ENCODE measurements around the gene MATN1. TPM values are rescaled to one million over a fixed set of nuclear protein-coding genes. Genes with fewer than 3 reads are reported as not detected.

The MATN1 gene
- total RNA-seq, 1 donor from 2014 or later = 1.7 TPM

GRCh38 chr1:30726236-30726635 is 2.9 kb upstream of the MATN1 start:
- Mint-ChIP-seq H3K4me3 (ENCODE audit: unreplicated experiment) (no peak overlapping the region), H3K4me1 (ENCODE audit: unreplicated experiment) (peaks cover 17% of the 10 kb centered on the region), H3K27me3 (ENCODE audit: unreplicated experiment) (peaks cover 5% of the 10 kb centered on the region), H3K9me3 (ENCODE audit: unreplicated experiment) (no peaks in the 10 kb centered on the region), H3K27ac (ENCODE audit: unreplicated experiment) (no peak overlapping the region), H3K36me3 (ENCODE audit: low read depth, unreplicated experiment) (no peaks in the 10 kb centered on the region)
- no peak for DNase-seq (ENCODE audit: low spot score)
- no peak for TF ChIP-seq CTCF (IDR thresholded peaks at IDR 0.05; ENCODE audit: unreplicated experiment)

GRCh38 chr1:30725450-30726095 is 2.2 kb upstream of the MATN1 start:
- no peaks in the 10 kb centered on the region for H3K36me3 Mint-ChIP-seq (ENCODE audit: low read depth, unreplicated experiment)
- no peak overlapping the region for H3K4me3 Mint-ChIP-seq (ENCODE audit: unreplicated experiment)
- DNase-seq (ENCODE audit: low spot score) = no peak
- no peak for TF ChIP-seq CTCF (IDR thresholded peaks at IDR 0.05; ENCODE audit: unreplicated experiment)
- H3K4me1 Mint-ChIP-seq (ENCODE audit: unreplicated experiment) = peaks cover 15% of the 10 kb centered on the region
- H3K27me3 Mint-ChIP-seq (ENCODE audit: unreplicated experiment) = peaks cover 5% of the 10 kb centered on the region
- H3K27ac Mint-ChIP-seq (ENCODE audit: unreplicated experiment) = no peak overlapping the region
- H3K9me3 Mint-ChIP-seq (ENCODE audit: unreplicated experiment) = no peaks in the 10 kb centered on the region

GRCh38 chr1:30724655-30725421 is 1.5 kb upstream of the MATN1 start:
- no peaks in the 10 kb centered on the region for H3K36me3 Mint-ChIP-seq (ENCODE audit: low read depth, unreplicated experiment)
- H3K27ac Mint-ChIP-seq (ENCODE audit: unreplicated experiment) = no peak overlapping the region
- H3K27me3 Mint-ChIP-seq (ENCODE audit: unreplicated experiment) = peaks cover 5% of the 10 kb centered on the region
- H3K4me3 Mint-ChIP-seq (ENCODE audit: unreplicated experiment) = no peak overlapping the region
- no peak for TF ChIP-seq CTCF (IDR thresholded peaks at IDR 0.05; ENCODE audit: unreplicated experiment)
- DNase-seq (ENCODE audit: low spot score) = no peak
- H3K9me3 Mint-ChIP-seq (ENCODE audit: unreplicated experiment) = no peaks in the 10 kb centered on the region
- peaks cover 15% of the 10 kb centered on the region for H3K4me1 Mint-ChIP-seq (ENCODE audit: unreplicated experiment)

- Mint-ChIP-seq H3K4me3 (ENCODE audit: unreplicated experiment) (no peak overlapping the region), H3K36me3 (ENCODE audit: low read depth, unreplicated experiment) (no peaks in the 10 kb centered on the region), H3K4me1 (ENCODE audit: unreplicated experiment) (peaks cover 15% of the 10 kb centered on the region), H3K9me3 (ENCODE audit: unreplicated experiment) (no peaks in the 10 kb centered on the region), H3K27me3 (ENCODE audit: unreplicated experiment) (peaks cover 3% of the 10 kb centered on the region), H3K27ac (ENCODE audit: unreplicated experiment) (no peak overlapping the region)
- TF ChIP-seq CTCF (IDR thresholded peaks at IDR 0.05; ENCODE audit: unreplicated experiment) = no peak
- no peak for DNase-seq (ENCODE audit: low spot score)
These were observed 790 bp upstream of the MATN1 start for GRCh38 chr1:30724175-30724574.

Measured in endothelial cell (in vitro differentiated cells).